NOMO-1 treated with DMSO at 0.1 percent for 48 hours (cell line): ENCODE data around the gene NCAPH2.

Experiments
- DNase-seq: peaks from one replicate; lab custom pipeline; 2025; ENCODE audit not compliant: unreplicated experiment; lab: John Stamatoyannopoulos, UW

The NCAPH2 gene

GRCh38 chr22:50569896-50570535 lies 62.0 kb downstream of the NCAPH2 start:
- no peak for DNase-seq

GRCh38 chr22:50570861-50571260 lies 62.8 kb downstream of the NCAPH2 start:
- no peak for DNase-seq

- DNase-seq: no peak
These were observed 63.5 kb downstream of the NCAPH2 start for GRCh38 chr22:50571264-50572175.

- DNase-seq: no peak
These were observed 64.9 kb downstream of the NCAPH2 start for GRCh38 chr22:50572965-50573364.

GRCh38 chr22:50573491-50574382 lies 65.7 kb downstream of the NCAPH2 start:
- DNase-seq: no peak

- no peak for DNase-seq
These were observed 66.3 kb downstream of the NCAPH2 start for GRCh38 chr22:50574383-50574755.
